GM12878 (cell line): ENCODE measurements around the gene DTD1. TPM values are rescaled to one million over a fixed set of nuclear protein-coding genes. Genes with fewer than 3 reads are reported as not detected.
A peak's percentile ranks its signal among the peaks of the same experiment; 100 is the strongest.

Source experiments
- CHD4 ChIP-seq: fragments of 200-600 bp; sonication (generic); IDR thresholded peaks from 2 replicates; pipeline ENCODE4 v1.6.1; 2016; ENCODE audit warnings: mild to moderate bottlenecking
- ETV6 ChIP-seq, 2 experiments: fragments of 450-650 bp in 1 of 2; IDR thresholded peaks in 1 of 2; conservative IDR thresholded peaks in 1 of 2; 2 replicates each; pipeline ENCODE4 v1.6.1; 2014; ENCODE audit warnings: antibody characterized with exemption in 1 of 2, borderline replicate concordance in 1 of 2, low read depth in 1 of 2, mild to moderate bottlenecking in 1 of 2, moderate library complexity in 1 of 2
- HDAC6 ChIP-seq: fragments of 200-600 bp; sonication (generic); IDR thresholded peaks from one replicate; pipeline ENCODE4 v1.8.0; 2017; ENCODE audit warnings: antibody characterized with exemption; ENCODE audit not compliant: unreplicated experiment
- PAX8 ChIP-seq: fragments of 450-650 bp; IDR thresholded peaks from 2 replicates; pipeline ENCODE4 v1.6.1; 2017; ENCODE audit warnings: mild to moderate bottlenecking, moderate library complexity
- PML ChIP-seq: IDR thresholded peaks from 2 replicates; pipeline ENCODE4 v1.6.1; 2012; ENCODE audit warnings: low read length, inconsistent platforms
- POLR2A ChIP-seq: IDR thresholded peaks from 2 replicates; pipeline ENCODE4 v1.6.1; 2011; ENCODE audit warnings: low read depth, mild to moderate bottlenecking, low read length
- SIN3A ChIP-seq: IDR thresholded peaks from 2 replicates; pipeline ENCODE4 v1.6.1; 2012; ENCODE audit warnings: low read depth, low read length, improper control_type of control experiment
- YBX1 ChIP-seq: fragments of 450-650 bp; IDR thresholded peaks from 2 replicates; pipeline ENCODE4 v1.6.1; 2016; ENCODE audit warnings: antibody characterized with exemption
- ZNF622 ChIP-seq: fragments of 450-650 bp; IDR thresholded peaks from 2 replicates; pipeline ENCODE4 v1.6.1; 2017; ENCODE audit warnings: mild to moderate bottlenecking, inconsistent platforms
- polyA plus RNA-seq, 11 experiments: library from polyadenylated mRNA; depleted of rRNA in 4 of 11; unstranded in 6 of 11; stranded (reverse) in 5 of 11; fragments of >200 nt; fragmentation: Nextera tagmentation in 4 of 11; fragmentation: Illumina TruSeq in 1 of 11; extraction: Ambion mirVana in 4 of 11; extraction: Trizol in 1 of 11; gene quantifications; 1 replicate in 1 of 11; 2 replicates in 10 of 11; pipeline versions ENCODE4 v1.2.1 to v1.2.3, GENCODE V29; 2011 to 2016; ENCODE audit warnings: inconsistent platforms in 2 of 11, missing spikeins in 2 of 11, low read depth in 1 of 11
- total RNA-seq, 4 experiments: library from RNA; depleted of rRNA in 3 of 4; stranded (reverse); fragments of >200 nt in 3 of 4; fragmentation: Illumina TruSeq in 1 of 4; extraction: Trizol in 1 of 4; gene quantifications; 2 replicates each; pipeline versions ENCODE4 v1.2.1 to v1.2.3, GENCODE V29; 2013 to 2021
- TF ChIP-seq, protein P1 (sequence below): fragments of 450-650 bp; formaldehyde crosslinking; IDR thresholded peaks from 2 replicates; pipeline ENCODE4 v1.4.0; 2020; ENCODE audit warnings: mild to moderate bottlenecking, moderate library complexity
- TF ChIP-seq, protein P2 (sequence below): fragments of 450-650 bp; IDR thresholded peaks from 2 replicates; pipeline ENCODE4 v1.6.1; 2016; ENCODE audit warnings: mild to moderate bottlenecking, moderate library complexity, borderline replicate concordance
- TF ChIP-seq, protein P3 (sequence below): IDR thresholded peaks from 2 replicates; pipeline ENCODE4 v1.6.1; 2011; ENCODE audit warnings: borderline replicate concordance, low read depth, mild to moderate bottlenecking, moderate library complexity, mixed read lengths, low read length; ENCODE audit not compliant: insufficient read depth; ENCODE audit errors: extremely low read length
- TF ChIP-seq, protein P4 (sequence below), 3 experiments: IDR thresholded peaks in 2 of 3; conservative IDR thresholded peaks in 1 of 3; 2 replicates each; pipeline ENCODE4 v1.5.1; 2011; ENCODE audit warnings: low read depth in 3 of 3, low read length in 3 of 3, mild to moderate bottlenecking in 3 of 3, control low read depth in 2 of 3, moderate library complexity in 2 of 3, inconsistent platforms in 1 of 3, mixed read lengths in 1 of 3; ENCODE audit not compliant: control insufficient read depth in 2 of 3, insufficient read depth in 1 of 3; ENCODE audit errors: extremely low read depth in 1 of 3
- TF ChIP-seq, protein P5 (sequence below): fragments of 450-650 bp; formaldehyde crosslinking; IDR thresholded peaks from 2 replicates; pipeline ENCODE4 v1.4.0; 2022; ENCODE audit warnings: mild to moderate bottlenecking, moderate library complexity

Gene DTD1
- total and polyA plus RNA-seq, 10 of the 15 experiments (the other 5 are each of a cell fraction or from before 2014, with no cell fraction given), result 24.3 to 99.8 (median 63.3) TPM

DNA sequence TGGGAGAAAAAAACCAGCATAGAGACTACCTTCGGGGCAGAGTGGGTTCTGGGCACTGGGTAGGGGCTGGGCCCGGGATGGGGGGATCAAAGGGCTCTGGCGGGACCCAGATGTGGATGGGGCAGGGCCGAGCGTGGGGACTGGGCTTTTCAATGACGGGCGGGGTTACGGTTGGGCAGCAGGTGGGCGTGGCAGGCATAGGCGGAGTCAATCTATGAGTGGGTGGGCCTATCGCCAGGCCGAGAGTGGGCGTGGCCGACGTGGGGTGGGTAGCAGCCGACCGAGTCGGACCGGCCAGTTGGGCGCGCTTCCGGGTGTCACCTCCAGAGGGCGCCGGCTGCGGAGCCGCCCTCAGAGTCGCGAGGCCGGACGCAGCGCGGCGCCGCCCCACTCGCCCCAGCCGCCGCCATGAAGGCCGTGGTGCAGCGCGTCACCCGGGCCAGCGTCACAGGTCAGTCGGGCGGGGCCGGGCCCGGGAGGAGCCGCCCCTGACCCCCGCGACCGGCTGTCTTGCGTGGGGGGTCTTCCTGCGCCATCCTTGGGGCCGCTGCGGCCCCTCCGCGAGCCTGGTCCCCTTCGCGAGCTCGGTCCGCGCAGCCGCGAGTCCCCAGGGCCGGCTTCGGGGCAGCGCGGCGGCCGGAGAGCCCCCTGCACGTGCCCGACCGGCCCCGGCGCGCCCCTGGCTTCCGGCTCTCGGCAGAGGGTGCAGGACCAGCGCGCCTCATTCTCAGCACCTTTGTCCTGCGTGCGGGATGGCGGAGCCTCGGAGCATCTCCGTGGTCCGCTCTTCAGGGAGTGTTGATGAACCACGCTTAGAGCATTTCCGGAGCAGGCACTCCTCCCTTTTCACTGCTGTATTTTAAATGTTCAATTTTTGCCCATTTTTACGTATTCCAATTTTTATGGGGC, at the start of gene DTD1 (continued):
- no peak for TF ChIP-seq ZNF622
- TF ChIP-seq, protein P1, sequence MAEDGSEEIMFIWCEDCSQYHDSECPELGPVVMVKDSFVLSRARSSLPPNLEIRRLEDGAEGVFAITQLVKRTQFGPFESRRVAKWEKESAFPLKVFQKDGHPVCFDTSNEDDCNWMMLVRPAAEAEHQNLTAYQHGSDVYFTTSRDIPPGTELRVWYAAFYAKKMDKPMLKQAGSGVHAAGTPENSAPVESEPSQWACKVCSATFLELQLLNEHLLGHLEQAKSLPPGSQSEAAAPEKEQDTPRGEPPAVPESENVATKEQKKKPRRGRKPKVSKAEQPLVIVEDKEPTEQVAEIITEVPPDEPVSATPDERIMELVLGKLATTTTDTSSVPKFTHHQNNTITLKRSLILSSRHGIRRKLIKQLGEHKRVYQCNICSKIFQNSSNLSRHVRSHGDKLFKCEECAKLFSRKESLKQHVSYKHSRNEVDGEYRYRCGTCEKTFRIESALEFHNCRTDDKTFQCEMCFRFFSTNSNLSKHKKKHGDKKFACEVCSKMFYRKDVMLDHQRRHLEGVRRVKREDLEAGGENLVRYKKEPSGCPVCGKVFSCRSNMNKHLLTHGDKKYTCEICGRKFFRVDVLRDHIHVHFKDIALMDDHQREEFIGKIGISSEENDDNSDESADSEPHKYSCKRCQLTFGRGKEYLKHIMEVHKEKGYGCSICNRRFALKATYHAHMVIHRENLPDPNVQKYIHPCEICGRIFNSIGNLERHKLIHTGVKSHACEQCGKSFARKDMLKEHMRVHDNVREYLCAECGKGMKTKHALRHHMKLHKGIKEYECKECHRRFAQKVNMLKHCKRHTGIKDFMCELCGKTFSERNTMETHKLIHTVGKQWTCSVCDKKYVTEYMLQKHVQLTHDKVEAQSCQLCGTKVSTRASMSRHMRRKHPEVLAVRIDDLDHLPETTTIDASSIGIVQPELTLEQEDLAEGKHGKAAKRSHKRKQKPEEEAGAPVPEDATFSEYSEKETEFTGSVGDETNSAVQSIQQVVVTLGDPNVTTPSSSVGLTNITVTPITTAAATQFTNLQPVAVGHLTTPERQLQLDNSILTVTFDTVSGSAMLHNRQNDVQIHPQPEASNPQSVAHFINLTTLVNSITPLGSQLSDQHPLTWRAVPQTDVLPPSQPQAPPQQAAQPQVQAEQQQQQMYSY, result no peak
- TF ChIP-seq CHD4, result no peak
- peak; percentile 90 for TF ChIP-seq POLR2A
- TF ChIP-seq HDAC6, result no peak
- TF ChIP-seq, protein P2, sequence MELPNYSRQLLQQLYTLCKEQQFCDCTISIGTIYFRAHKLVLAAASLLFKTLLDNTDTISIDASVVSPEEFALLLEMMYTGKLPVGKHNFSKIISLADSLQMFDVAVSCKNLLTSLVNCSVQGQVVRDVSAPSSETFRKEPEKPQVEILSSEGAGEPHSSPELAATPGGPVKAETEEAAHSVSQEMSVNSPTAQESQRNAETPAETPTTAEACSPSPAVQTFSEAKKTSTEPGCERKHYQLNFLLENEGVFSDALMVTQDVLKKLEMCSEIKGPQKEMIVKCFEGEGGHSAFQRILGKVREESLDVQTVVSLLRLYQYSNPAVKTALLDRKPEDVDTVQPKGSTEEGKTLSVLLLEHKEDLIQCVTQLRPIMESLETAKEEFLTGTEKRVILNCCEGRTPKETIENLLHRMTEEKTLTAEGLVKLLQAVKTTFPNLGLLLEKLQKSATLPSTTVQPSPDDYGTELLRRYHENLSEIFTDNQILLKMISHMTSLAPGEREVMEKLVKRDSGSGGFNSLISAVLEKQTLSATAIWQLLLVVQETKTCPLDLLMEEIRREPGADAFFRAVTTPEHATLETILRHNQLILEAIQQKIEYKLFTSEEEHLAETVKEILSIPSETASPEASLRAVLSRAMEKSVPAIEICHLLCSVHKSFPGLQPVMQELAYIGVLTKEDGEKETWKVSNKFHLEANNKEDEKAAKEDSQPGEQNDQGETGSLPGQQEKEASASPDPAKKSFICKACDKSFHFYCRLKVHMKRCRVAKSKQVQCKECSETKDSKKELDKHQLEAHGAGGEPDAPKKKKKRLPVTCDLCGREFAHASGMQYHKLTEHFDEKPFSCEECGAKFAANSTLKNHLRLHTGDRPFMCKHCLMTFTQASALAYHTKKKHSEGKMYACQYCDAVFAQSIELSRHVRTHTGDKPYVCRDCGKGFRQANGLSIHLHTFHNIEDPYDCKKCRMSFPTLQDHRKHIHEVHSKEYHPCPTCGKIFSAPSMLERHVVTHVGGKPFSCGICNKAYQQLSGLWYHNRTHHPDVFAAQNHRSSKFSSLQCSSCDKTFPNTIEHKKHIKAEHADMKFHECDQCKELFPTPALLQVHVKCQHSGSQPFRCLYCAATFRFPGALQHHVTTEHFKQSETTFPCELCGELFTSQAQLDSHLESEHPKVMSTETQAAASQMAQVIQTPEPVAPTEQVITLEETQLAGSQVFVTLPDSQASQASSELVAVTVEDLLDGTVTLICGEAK, result peak; percentile 69
- TF ChIP-seq, protein P3, sequence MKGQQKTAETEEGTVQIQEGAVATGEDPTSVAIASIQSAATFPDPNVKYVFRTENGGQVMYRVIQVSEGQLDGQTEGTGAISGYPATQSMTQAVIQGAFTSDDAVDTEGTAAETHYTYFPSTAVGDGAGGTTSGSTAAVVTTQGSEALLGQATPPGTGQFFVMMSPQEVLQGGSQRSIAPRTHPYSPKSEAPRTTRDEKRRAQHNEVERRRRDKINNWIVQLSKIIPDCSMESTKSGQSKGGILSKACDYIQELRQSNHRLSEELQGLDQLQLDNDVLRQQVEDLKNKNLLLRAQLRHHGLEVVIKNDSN, result peak; percentile 27
- no peak for TF ChIP-seq PML
- TF ChIP-seq PAX8, result no peak
- no peak for TF ChIP-seq ETV6 (conservative IDR thresholded peaks at IDR 0.05 in 1 of 2, IDR thresholded peaks at IDR 0.05 in 1 of 2; ENCODE audit: borderline replicate concordance in 1 of 2, low read depth in 1 of 2)
- TF ChIP-seq SIN3A, result peak; percentile 54
- TF ChIP-seq, protein P4, sequence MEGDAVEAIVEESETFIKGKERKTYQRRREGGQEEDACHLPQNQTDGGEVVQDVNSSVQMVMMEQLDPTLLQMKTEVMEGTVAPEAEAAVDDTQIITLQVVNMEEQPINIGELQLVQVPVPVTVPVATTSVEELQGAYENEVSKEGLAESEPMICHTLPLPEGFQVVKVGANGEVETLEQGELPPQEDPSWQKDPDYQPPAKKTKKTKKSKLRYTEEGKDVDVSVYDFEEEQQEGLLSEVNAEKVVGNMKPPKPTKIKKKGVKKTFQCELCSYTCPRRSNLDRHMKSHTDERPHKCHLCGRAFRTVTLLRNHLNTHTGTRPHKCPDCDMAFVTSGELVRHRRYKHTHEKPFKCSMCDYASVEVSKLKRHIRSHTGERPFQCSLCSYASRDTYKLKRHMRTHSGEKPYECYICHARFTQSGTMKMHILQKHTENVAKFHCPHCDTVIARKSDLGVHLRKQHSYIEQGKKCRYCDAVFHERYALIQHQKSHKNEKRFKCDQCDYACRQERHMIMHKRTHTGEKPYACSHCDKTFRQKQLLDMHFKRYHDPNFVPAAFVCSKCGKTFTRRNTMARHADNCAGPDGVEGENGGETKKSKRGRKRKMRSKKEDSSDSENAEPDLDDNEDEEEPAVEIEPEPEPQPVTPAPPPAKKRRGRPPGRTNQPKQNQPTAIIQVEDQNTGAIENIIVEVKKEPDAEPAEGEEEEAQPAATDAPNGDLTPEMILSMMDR (IDR thresholded peaks at IDR 0.05 in 2 of 3, conservative IDR thresholded peaks at IDR 0.05 in 1 of 3; ENCODE audit: control insufficient read depth in 2 of 3, extremely low read depth in 1 of 3, insufficient read depth in 1 of 3, low read depth in 3 of 3, low read length in 3 of 3), result peak; percentile 56 to 73 (median 63)
- no peak for TF ChIP-seq YBX1
- TF ChIP-seq, protein P5, sequence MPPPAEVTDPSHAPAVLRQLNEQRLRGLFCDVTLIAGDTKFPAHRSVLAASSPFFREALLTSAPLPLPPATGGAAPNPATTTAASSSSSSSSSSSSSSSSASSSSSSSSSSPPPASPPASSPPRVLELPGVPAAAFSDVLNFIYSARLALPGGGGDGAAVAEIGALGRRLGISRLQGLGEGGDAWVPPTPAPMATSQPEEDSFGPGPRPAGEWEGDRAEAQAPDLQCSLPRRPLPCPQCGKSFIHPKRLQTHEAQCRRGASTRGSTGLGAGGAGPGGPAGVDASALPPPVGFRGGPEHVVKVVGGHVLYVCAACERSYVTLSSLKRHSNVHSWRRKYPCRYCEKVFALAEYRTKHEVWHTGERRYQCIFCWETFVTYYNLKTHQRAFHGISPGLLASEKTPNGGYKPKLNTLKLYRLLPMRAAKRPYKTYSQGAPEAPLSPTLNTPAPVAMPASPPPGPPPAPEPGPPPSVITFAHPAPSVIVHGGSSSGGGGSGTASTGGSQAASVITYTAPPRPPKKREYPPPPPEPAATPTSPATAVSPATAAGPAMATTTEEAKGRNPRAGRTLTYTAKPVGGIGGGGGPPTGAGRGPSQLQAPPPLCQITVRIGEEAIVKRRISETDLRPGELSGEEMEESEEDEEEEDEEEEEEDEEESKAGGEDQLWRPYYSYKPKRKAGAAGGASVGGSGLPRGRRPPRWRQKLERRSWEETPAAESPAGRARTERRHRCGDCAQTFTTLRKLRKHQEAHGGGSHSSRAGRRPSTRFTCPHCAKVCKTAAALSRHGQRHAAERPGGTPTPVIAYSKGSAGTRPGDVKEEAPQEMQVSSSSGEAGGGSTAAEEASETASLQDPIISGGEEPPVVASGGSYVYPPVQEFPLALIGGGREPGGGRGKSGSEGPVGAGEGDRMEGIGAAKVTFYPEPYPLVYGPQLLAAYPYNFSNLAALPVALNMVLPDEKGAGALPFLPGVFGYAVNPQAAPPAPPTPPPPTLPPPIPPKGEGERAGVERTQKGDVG (CRISPR knock-in tag), result no peak
